GM23248 (cell line): Measurements from ENCODE around the gene EFHC1. TPM values are rescaled to one million over a fixed set of nuclear protein-coding genes. Genes with fewer than 3 reads are reported as not detected.
A peak's percentile ranks its signal among the peaks of the same experiment; 100 is the strongest.

Experiments
- DNase-seq: peaks from one replicate; pipeline ENCODE4 v3.0.0-alpha.2; 2015
- H2AFZ ChIP-seq: fragments of 200-600 bp; sonication (generic); 2 replicates; pipeline ENCODE4 v1.6.1; 2016; ENCODE audit warnings: antibody characterized with exemption
- H3F3A ChIP-seq: fragments of 200-600 bp; sonication (generic); 2 replicates; pipeline ENCODE4 v1.6.1; 2016; ENCODE audit warnings: mild to moderate bottlenecking, antibody characterized with exemption, mixed run types; ENCODE audit not compliant: insufficient read depth
- H3K27ac ChIP-seq: fragments of 200-600 bp; sonication (generic); 2 replicates; pipeline ENCODE4 v1.5.1; 2016; ENCODE audit warnings: mild to moderate bottlenecking
- H3K27me3 ChIP-seq: fragments of 200-600 bp; sonication (generic); replicated peaks from 2 replicates; pipeline ENCODE4 v1.6.1; 2016; ENCODE audit warnings: mild to moderate bottlenecking; ENCODE audit not compliant: insufficient read depth
- H3K36me3 ChIP-seq: fragments of 200-600 bp; sonication (generic); 2 replicates; pipeline ENCODE4 v1.6.1; 2016; ENCODE audit warnings: low read depth, mild to moderate bottlenecking
- H3K4me1 ChIP-seq: fragments of 200-600 bp; sonication (generic); 2 replicates; pipeline ENCODE4 v1.6.1; 2016; ENCODE audit warnings: mild to moderate bottlenecking; ENCODE audit not compliant: insufficient read depth
- H3K4me2 ChIP-seq: fragments of 200-600 bp; sonication (generic); one replicate; pipeline ENCODE4 v1.6.1; 2016; ENCODE audit warnings: mild to moderate bottlenecking; ENCODE audit not compliant: unreplicated experiment
- H3K4me3 ChIP-seq: fragments of 200-600 bp; sonication (generic); 2 replicates; pipeline ENCODE4 v1.5.1; 2016; ENCODE audit warnings: mild to moderate bottlenecking
- H3K79me2 ChIP-seq: fragments of 200-600 bp; sonication (generic); 2 replicates; pipeline ENCODE4 v1.6.1; 2016; ENCODE audit warnings: mild to moderate bottlenecking; ENCODE audit not compliant: insufficient read depth
- H3K9ac ChIP-seq: fragments of 200-600 bp; sonication (generic); 2 replicates; pipeline ENCODE4 v1.6.1; 2016; ENCODE audit warnings: mild to moderate bottlenecking
- H3K9me2 ChIP-seq: fragments of 200-600 bp; sonication (generic); 2 replicates; pipeline ENCODE4 v1.6.1; 2016; ENCODE audit warnings: mixed run types, mild to moderate bottlenecking, moderate library complexity; ENCODE audit not compliant: insufficient read depth
- H3K9me3 ChIP-seq: fragments of 200-600 bp; sonication (generic); one replicate; pipeline ENCODE4 v1.6.1; 2017; ENCODE audit warnings: low read depth
- H4K20me1 ChIP-seq: fragments of 200-600 bp; sonication (generic); 2 replicates; pipeline ENCODE4 v1.6.0; 2016; ENCODE audit not compliant: insufficient read depth
- EZH2 ChIP-seq: fragments of 200-600 bp; sonication (generic); IDR thresholded peaks from 2 replicates; pipeline ENCODE4 v1.6.1; 2018; ENCODE audit warnings: antibody characterized with exemption, mild to moderate bottlenecking; ENCODE audit not compliant: insufficient read depth, poor library complexity, severe bottlenecking
- EZH2phosphoT487 ChIP-seq: fragments of 200-600 bp; sonication (generic); IDR thresholded peaks from 2 replicates; pipeline ENCODE4 v1.6.1; 2018; ENCODE audit warnings: antibody characterized with exemption, moderate library complexity, mild to moderate bottlenecking, low read depth; ENCODE audit not compliant: insufficient read depth
- WGBS, 2 experiments: methylation state at CpG; one replicate each; pipeline ENCODE4 v1.1.6; 2015 to 2017; ENCODE audit warnings: low lambda C conversion rate in 2 of 2, low coverage in 1 of 2; ENCODE audit errors: missing lambda C conversion rate in 2 of 2; 5-methylcytosine and 5-hydroxymethylcytosine counted together
- in situ Hi-C: fragments of 300-500 bp; cut with MboI; formaldehyde crosslinking; loops from 2 replicates; pipeline ENCODE4 v1.15.0; 2020
- polyA plus RNA-seq: library from polyadenylated mRNA; unstranded; fragments of >200 nt; fragmentation: Nextera tagmentation; extraction: Ambion mirVana; gene quantifications from 2 replicates; pipeline ENCODE4 v1.2.1, GENCODE V29; 2016
- total RNA-seq: library from RNA; depleted of rRNA; stranded (reverse); fragments of >200 nt; shearing (Covaris generic); gene quantifications from 2 replicates; pipeline ENCODE4 v1.2.3, GENCODE V29; 2014

The EFHC1 gene
- total and polyA plus RNA-seq, 2 experiments from 2014 or later, result 29.7 to 36.1 TPM

GRCh38 chr6:52511163-52511562 lies 91.0 kb downstream of the EFHC1 start:
- no peak overlapping the region for H2AFZ ChIP-seq
- no peaks in the 10 kb centered on the region for H3K9me3 ChIP-seq
- WGBS, 2 experiments, result 87 to 89% methylated on average over 10 of the region's 10 CpGs
- peaks cover 98% of the 10 kb centered on the region for H3F3A ChIP-seq
- peak overlapping the region; percentile 80 for H3K9ac ChIP-seq
- TF ChIP-seq EZH2 (no peak), EZH2phosphoT487 (no peak)
- H4K20me1 ChIP-seq, result no peaks in the 10 kb centered on the region
- H3K9me2 ChIP-seq, result no peaks in the 10 kb centered on the region
- in situ Hi-C loops, result no loop called here
- peaks cover 92% of the 10 kb centered on the region for H3K4me1 ChIP-seq
- no peak for DNase-seq
- peaks cover 65% of the 10 kb centered on the region for H3K36me3 ChIP-seq
- no peaks in the 10 kb centered on the region for H3K27me3 ChIP-seq
- peaks cover 60% of the 10 kb centered on the region for H3K79me2 ChIP-seq
- H3K4me2 ChIP-seq, result peak overlapping the region; percentile 37
- H3K4me3 ChIP-seq, result no peak overlapping the region
- peak overlapping the region; percentile 98 for H3K27ac ChIP-seq

- Histone ChIP-seq H3K9ac (peak overlapping the region; percentile 80), H3K36me3 (peaks cover 68% of the 10 kb centered on the region), H3K27me3 (no peaks in the 10 kb centered on the region), H3K9me3 (no peaks in the 10 kb centered on the region), H4K20me1 (no peaks in the 10 kb centered on the region), H3K4me1 (peaks cover 96% of the 10 kb centered on the region), H3K4me2 (peak overlapping the region; percentile 61), H3K79me2 (peaks cover 60% of the 10 kb centered on the region), H3K27ac (peak overlapping the region; percentile 98), H2AFZ (no peak overlapping the region), H3K9me2 (no peaks in the 10 kb centered on the region), H3F3A (peaks cover 98% of the 10 kb centered on the region), H3K4me3 (0 out of 2 replicates have a peak overlapping the region, but pooled peaks have one; percentile 11)
- DNase-seq, result peak; percentile 75
- TF ChIP-seq EZH2 (no peak), EZH2phosphoT487 (no peak)
- WGBS, 2 experiments, result 19 to 25% methylated on average over 12 of the region's 12 CpGs
- in situ Hi-C loops, result no loop called here
Measured at GRCh38 chr6:52511572-52512151, 91.5 kb downstream of the EFHC1 start.

GRCh38 chr6:52512199-52512598 lies 92.1 kb downstream of the EFHC1 start:
- Histone ChIP-seq H3K27me3 (no peaks in the 10 kb centered on the region), H3K9me3 (no peaks in the 10 kb centered on the region), H2AFZ (no peak overlapping the region), H3K4me3 (0 out of 2 replicates have a peak overlapping the region, but pooled peaks have one; percentile 11), H3K27ac (peak overlapping the region; percentile 98), H3K4me1 (peaks cover 98% of the 10 kb centered on the region), H4K20me1 (no peaks in the 10 kb centered on the region), H3K9ac (peak overlapping the region; percentile 80), H3F3A (peaks cover 98% of the 10 kb centered on the region), H3K9me2 (no peaks in the 10 kb centered on the region), H3K4me2 (peak overlapping the region; percentile 61), H3K79me2 (peaks cover 60% of the 10 kb centered on the region), H3K36me3 (peaks cover 67% of the 10 kb centered on the region)
- in situ Hi-C loops, result no loop called here
- WGBS, 2 experiments, result 2% methylated on average over 4 of the region's 4 CpGs
- no peak for TF ChIP-seq EZH2phosphoT487
- no peak for TF ChIP-seq EZH2
- peak; percentile 95 for DNase-seq

DNA sequence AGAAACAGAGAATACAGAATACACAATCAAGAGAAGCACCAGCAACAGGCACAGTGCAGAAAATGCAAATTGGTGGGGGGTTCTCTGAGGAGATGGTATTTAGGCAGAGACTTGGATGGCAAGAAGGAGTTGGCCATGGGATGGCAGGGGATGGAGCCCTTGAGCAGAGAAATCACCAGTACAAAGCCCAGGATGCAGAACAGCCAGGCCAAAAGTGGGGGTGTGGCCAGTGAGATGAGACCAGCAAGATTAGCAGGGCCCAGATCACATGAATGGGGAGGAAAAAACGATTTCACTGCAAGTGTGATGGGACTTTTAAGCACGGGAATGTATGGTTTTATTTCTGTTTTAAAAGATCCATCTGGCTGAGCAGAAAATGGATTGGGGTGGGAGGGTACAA lies 93.3 kb downstream of the EFHC1 start:
- 27 to 34% methylated on average over 2 of the region's 2 CpGs for WGBS, 2 experiments
- Histone ChIP-seq H3K9ac (peak overlapping the region; percentile 80), H3K27ac (peak overlapping the region; percentile 98), H3K9me3 (no peaks in the 10 kb centered on the region), H4K20me1 (no peaks in the 10 kb centered on the region), H3K79me2 (peaks cover 63% of the 10 kb centered on the region), H3K4me3 (no peak overlapping the region), H3K4me2 (peak overlapping the region; percentile 6), H3K4me1 (peaks cover 98% of the 10 kb centered on the region), H3K36me3 (peaks cover 60% of the 10 kb centered on the region), H3K27me3 (no peaks in the 10 kb centered on the region), H3F3A (peaks cover 95% of the 10 kb centered on the region), H3K9me2 (no peaks in the 10 kb centered on the region), H2AFZ (no peak overlapping the region)
- in situ Hi-C loops, result no loop called here
- TF ChIP-seq EZH2phosphoT487 (no peak), EZH2 (no peak)
- DNase-seq, result no peak
